ENCODE results near the gene MLXIP. TPM values are rescaled to one million over a fixed set of nuclear protein-coding genes. Genes with fewer than 3 reads are reported as not detected.

The MLXIP gene
- total and polyA plus RNA-seq, 2 of the 13 experiments (the other 11 are each of a cell fraction or from before 2014, with no cell fraction given), result 5.3 to 6.7 TPM

- TF ChIP-seq REL (CRISPR knock-in tag; conservative IDR thresholded peaks at IDR 0.05), result 0 out of 2 replicates have a peak, but pooled peaks have one; percentile 54
- TF ChIP-seq JUNB (CRISPR knock-in tag; IDR thresholded peaks at IDR 0.05; ENCODE audit: borderline replicate concordance), result 0 out of 2 replicates have a peak, but pooled peaks have one; percentile 8
- TF ChIP-seq PATZ1 (CRISPR knock-in tag; IDR thresholded peaks at IDR 0.05), result no peak
- TF ChIP-seq TAF1 (CRISPR knock-in tag; IDR thresholded peaks at IDR 0.05), result no peak
- TF ChIP-seq SMC3 (IDR thresholded peaks at IDR 0.05; ENCODE audit: low read length), result no peak
- no peak for TF ChIP-seq SMAD3 (CRISPR knock-in tag; IDR thresholded peaks at IDR 0.05)
- 0 out of 2 replicates have a peak, but pooled peaks have one; percentile 30 for TF ChIP-seq ZNF318 (CRISPR knock-in tag; IDR thresholded peaks at IDR 0.05)
- no peak for TF ChIP-seq ATF1 (CRISPR knock-in tag; IDR thresholded peaks at IDR 0.05)
- TF ChIP-seq DPF2 (CRISPR knock-in tag; IDR thresholded peaks at IDR 0.05; ENCODE audit: borderline replicate concordance, low read depth), result 0 out of 2 replicates have a peak, but pooled peaks have one; percentile 21
- no peak for TF ChIP-seq GLI4 (CRISPR knock-in tag; IDR thresholded peaks at IDR 0.05; ENCODE audit: borderline replicate concordance)
- no peak for TF ChIP-seq PHF5A (CRISPR knock-in tag; IDR thresholded peaks at IDR 0.05; ENCODE audit: low read depth, unreplicated experiment)
- TF ChIP-seq RFXAP (CRISPR knock-in tag; IDR thresholded peaks at IDR 0.05; ENCODE audit: borderline replicate concordance), result no peak
- TF ChIP-seq KLF9 (CRISPR knock-in tag; IDR thresholded peaks at IDR 0.05; ENCODE audit: low read depth), result no peak
These were observed 15.7 kb downstream of the MLXIP start (continued) for GRCh38 chr12:122094137-122094734.
